Measurements from ENCODE around the gene HSPA5.
"Not testable (repeated sequence)": the region's sequence is repeated elsewhere in the genome, so short reads cannot be mapped to it uniquely, and the experiment has no call there.

The HSPA5 gene

GRCh38 chr9:125233678-125234077 lies 7.5 kb downstream of the HSPA5 start:
- Histone ChIP-seq H3K27me3 (replicated peaks; ENCODE audit: control insufficient read depth, insufficient read depth, low read length) (no peaks in the 10 kb centered on the region), H3K4me3 (replicated peaks; ENCODE audit: low read depth, low read length) (no peak overlapping the region), H3K36me3 (ENCODE audit: control insufficient read depth, insufficient read depth, low read length) (peaks cover 10% of the 10 kb centered on the region)
- TF ChIP-seq CTCF (IDR thresholded peaks at IDR 0.05; ENCODE audit: insufficient read depth, low read length, poor library complexity, severe bottlenecking): no peak
- no peak for DNase-seq (ENCODE audit: extremely low read depth, insufficient read length)

- Histone ChIP-seq H3K27me3 (replicated peaks; ENCODE audit: control insufficient read depth, insufficient read depth, low read length) (no peaks in the 10 kb centered on the region), H3K4me3 (replicated peaks; ENCODE audit: low read depth, low read length) (no peak overlapping the region), H3K36me3 (ENCODE audit: control insufficient read depth, insufficient read depth, low read length) (0 out of 2 replicates have a peak, but pooled peaks cover 3% of the 10 kb centered on the region)
- DNase-seq (ENCODE audit: extremely low read depth, insufficient read length): no peak
- TF ChIP-seq CTCF (IDR thresholded peaks at IDR 0.05; ENCODE audit: insufficient read depth, low read length, poor library complexity, severe bottlenecking): no peak
Observed at GRCh38 chr9:125227761-125228160, 13.4 kb downstream of the HSPA5 start.

- H3K4me3 ChIP-seq (replicated peaks; ENCODE audit: low read depth, low read length); H3K36me3 ChIP-seq (ENCODE audit: control insufficient read depth, insufficient read depth, low read length); DNase-seq (ENCODE audit: extremely low read depth, insufficient read length); H3K27me3 ChIP-seq (replicated peaks; ENCODE audit: control insufficient read depth, insufficient read depth, low read length): not testable (repeated sequence)
Observed at GRCh38 chr9:125224858-125225257, 16.3 kb downstream of the HSPA5 start.

- Histone ChIP-seq H3K27me3 (replicated peaks; ENCODE audit: control insufficient read depth, insufficient read depth, low read length) (no peaks in the 10 kb centered on the region), H3K4me3 (replicated peaks; ENCODE audit: low read depth, low read length) (no peak overlapping the region), H3K36me3 (ENCODE audit: control insufficient read depth, insufficient read depth, low read length) (peaks cover 4% of the 10 kb centered on the region)
- no peak for TF ChIP-seq CTCF (IDR thresholded peaks at IDR 0.05; ENCODE audit: insufficient read depth, low read length, poor library complexity, severe bottlenecking)
- no peak for DNase-seq (ENCODE audit: extremely low read depth, insufficient read length)
Observed at GRCh38 chr9:125218621-125219020, 22.5 kb downstream of the HSPA5 start.

- Histone ChIP-seq H3K4me3 (replicated peaks; ENCODE audit: low read depth, low read length) (no peak overlapping the region), H3K27me3 (replicated peaks; ENCODE audit: control insufficient read depth, insufficient read depth, low read length) (no peaks in the 10 kb centered on the region), H3K36me3 (ENCODE audit: control insufficient read depth, insufficient read depth, low read length) (peaks cover 3% of the 10 kb centered on the region; the same call in 1 of the 2 replicates)
- DNase-seq (ENCODE audit: extremely low read depth, insufficient read length): no peak
- TF ChIP-seq CTCF (IDR thresholded peaks at IDR 0.05; ENCODE audit: insufficient read depth, low read length, poor library complexity, severe bottlenecking): no peak
Observed at GRCh38 chr9:125214186-125214585, 27.0 kb downstream of the HSPA5 start.

GRCh38 chr9:125204477-125204876 lies 36.7 kb downstream of the HSPA5 start:
- peaks cover 8% of the 10 kb centered on the region for H3K36me3 ChIP-seq (ENCODE audit: control insufficient read depth, insufficient read depth, low read length)
- no peak overlapping the region for H3K4me3 ChIP-seq (replicated peaks; ENCODE audit: low read depth, low read length)
- no peak for DNase-seq (ENCODE audit: extremely low read depth, insufficient read length)
- TF ChIP-seq CTCF (IDR thresholded peaks at IDR 0.05; ENCODE audit: insufficient read depth, low read length, poor library complexity, severe bottlenecking): no peak
- no peaks in the 10 kb centered on the region for H3K27me3 ChIP-seq (replicated peaks; ENCODE audit: control insufficient read depth, insufficient read depth, low read length)
